Adrenal gland (tissue), 5 donors: ENCODE measurements around the gene C16orf96.

Source experiments
- POLR2A ChIP-seq, 2 donors: fragments of 450-650 bp; IDR thresholded peaks; one replicate each; pipeline ENCODE4 v1.6.1; 2017; ENCODE audit warnings: antibody characterized with exemption in 2 of 2, mild to moderate bottlenecking in 2 of 2, moderate library complexity in 1 of 2
- TF ChIP-seq, protein P1 (sequence below), 6 experiments: fragments of 450-650 bp in 4 of 6; fragments of 200-600 bp in 2 of 6; sonication (generic) in 1 of 6; IDR thresholded peaks; 1 replicate in 5 of 6; 2 replicates in 1 of 6; pipeline versions ENCODE4 v1.5.1 to v1.8.0; 2016 to 2021; ENCODE audit warnings: antibody characterized with exemption in 6 of 6, mild to moderate bottlenecking in 2 of 6, moderate library complexity in 1 of 6
- donor health status: DM: no; HTN: no; CAD: no.

DNA sequence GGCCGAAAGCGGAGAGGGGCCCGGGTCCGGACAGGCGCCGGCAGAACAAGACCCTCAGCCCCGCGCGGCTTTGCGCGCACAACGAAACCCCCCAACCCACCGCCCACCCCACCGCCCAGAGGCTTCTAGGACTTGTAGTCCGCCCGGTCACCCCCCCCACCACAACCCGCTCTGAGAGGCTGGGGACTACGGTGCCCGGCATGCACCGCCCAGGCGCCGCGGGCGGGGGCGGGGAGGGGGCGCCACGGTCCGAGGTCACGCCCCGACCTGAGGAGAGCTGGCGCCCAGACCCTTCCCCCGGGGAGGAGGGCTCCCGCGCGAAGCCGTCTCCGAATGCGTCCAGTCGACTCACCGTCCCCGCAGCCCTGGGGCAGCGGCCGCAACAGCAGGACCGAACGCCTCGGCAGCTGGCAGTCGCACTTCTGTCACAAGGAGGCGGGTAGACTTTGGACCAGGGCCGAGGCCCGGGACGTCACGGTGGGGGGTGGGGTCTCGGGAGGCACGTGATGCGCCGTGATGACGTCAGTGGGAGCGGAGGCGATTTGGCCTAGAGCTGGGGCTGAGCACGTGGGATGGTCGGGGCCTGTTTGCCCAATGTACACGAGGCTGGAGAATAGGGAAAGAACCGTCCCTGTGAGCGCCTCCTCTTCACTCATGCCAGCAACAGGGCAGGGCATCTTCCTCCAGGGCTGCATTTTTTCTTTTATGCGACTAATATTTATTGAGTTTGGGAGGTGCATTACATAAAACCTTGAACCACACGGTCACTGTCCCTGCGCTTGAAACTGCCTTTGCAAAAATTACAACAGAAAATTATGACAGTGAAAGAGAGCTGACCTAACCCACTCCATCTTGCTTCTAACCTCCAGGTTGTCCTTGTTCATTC, 17.5 kb upstream of the C16orf96 start, which contains the start of gene CDIP1:
- TF ChIP-seq, protein P1, sequence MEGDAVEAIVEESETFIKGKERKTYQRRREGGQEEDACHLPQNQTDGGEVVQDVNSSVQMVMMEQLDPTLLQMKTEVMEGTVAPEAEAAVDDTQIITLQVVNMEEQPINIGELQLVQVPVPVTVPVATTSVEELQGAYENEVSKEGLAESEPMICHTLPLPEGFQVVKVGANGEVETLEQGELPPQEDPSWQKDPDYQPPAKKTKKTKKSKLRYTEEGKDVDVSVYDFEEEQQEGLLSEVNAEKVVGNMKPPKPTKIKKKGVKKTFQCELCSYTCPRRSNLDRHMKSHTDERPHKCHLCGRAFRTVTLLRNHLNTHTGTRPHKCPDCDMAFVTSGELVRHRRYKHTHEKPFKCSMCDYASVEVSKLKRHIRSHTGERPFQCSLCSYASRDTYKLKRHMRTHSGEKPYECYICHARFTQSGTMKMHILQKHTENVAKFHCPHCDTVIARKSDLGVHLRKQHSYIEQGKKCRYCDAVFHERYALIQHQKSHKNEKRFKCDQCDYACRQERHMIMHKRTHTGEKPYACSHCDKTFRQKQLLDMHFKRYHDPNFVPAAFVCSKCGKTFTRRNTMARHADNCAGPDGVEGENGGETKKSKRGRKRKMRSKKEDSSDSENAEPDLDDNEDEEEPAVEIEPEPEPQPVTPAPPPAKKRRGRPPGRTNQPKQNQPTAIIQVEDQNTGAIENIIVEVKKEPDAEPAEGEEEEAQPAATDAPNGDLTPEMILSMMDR (IDR thresholded peaks at IDR 0.05): peak in 5 of 6 experiments; percentile 12 to 49 (median 19)
- peak; percentile 88 to 97 for TF ChIP-seq POLR2A (IDR thresholded peaks at IDR 0.05)
